ENCODE measurements around the gene AIFM3.

GRCh38 chr22:21000207-21000986 lies 33.3 kb downstream of the AIFM3 start:
- TF ChIP-seq MAX (IDR thresholded peaks at IDR 0.05; ENCODE audit: insufficient read depth, insufficient read length) (no peak), MYC (IDR thresholded peaks at IDR 0.05; ENCODE audit: low read depth, low read length) (no peak)

Measured in endothelial cell of umbilical vein (primary cell).